Measurements from ENCODE around the gene HOXB6. TPM values are rescaled to one million over a fixed set of nuclear protein-coding genes. Genes with fewer than 3 reads are reported as not detected.

HOXB6 gene
- total and polyA plus RNA-seq, 2 experiments from 2014 or later, result 0.12 TPM; not detected in 1

GRCh38 chr17:48553190-48553547 is 51.6 kb downstream of the HOXB6 start:
- Histone ChIP-seq H3K27me3 (peaks cover 63% of the 10 kb centered on the region), H3K27ac (peak overlapping the region; percentile 91)
- TF ChIP-seq, protein P1, sequence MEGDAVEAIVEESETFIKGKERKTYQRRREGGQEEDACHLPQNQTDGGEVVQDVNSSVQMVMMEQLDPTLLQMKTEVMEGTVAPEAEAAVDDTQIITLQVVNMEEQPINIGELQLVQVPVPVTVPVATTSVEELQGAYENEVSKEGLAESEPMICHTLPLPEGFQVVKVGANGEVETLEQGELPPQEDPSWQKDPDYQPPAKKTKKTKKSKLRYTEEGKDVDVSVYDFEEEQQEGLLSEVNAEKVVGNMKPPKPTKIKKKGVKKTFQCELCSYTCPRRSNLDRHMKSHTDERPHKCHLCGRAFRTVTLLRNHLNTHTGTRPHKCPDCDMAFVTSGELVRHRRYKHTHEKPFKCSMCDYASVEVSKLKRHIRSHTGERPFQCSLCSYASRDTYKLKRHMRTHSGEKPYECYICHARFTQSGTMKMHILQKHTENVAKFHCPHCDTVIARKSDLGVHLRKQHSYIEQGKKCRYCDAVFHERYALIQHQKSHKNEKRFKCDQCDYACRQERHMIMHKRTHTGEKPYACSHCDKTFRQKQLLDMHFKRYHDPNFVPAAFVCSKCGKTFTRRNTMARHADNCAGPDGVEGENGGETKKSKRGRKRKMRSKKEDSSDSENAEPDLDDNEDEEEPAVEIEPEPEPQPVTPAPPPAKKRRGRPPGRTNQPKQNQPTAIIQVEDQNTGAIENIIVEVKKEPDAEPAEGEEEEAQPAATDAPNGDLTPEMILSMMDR (IDR thresholded peaks at IDR 0.05; ENCODE audit: low read depth, low read length), result no peak

DNA sequence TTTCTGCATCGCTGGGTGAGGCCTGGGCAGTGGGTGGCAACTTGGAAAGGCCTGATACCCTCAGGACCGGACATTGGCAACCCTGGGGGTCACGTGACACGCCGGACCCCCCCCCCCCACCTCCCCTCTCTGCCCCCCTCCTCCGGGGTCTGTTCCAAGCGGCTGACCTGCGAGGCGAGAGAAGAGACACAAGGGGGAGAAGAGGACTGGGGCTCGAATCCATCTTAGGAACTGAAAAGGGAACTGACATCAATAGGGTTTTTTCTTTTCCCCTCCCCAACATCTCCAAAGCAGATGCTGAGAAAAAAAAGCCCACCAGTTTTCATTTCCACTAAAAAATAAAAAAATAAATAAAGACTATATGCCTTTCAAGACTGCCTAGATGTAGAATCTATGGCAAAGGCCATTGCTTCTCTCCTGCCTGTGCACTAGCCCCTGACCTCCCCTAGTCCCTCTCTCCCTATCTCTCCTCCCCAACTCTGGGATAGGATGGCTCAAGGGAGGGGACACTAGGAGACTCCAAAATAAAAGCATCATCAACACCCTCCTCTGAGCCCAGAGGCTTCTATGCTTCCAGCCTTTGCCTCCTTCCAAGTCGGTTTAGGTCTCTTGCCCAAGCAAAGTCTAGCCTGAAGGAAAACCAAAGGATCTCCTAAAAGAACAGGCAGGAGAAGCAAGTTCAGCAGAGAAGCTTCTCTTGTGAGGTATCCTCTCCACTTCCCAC is 52.2 kb downstream of the HOXB6 start:
- peaks cover 77% of the 10 kb centered on the region for H3K4me1 ChIP-seq (ENCODE audit: low read depth)

More at GRCh38 chr17:48553190-48553547, 51.6 kb downstream of the HOXB6 start:
- peaks cover 75% of the 10 kb centered on the region for H3K4me1 ChIP-seq (ENCODE audit: low read depth)
- H3K36me3 ChIP-seq, result no peaks in the 10 kb centered on the region
- H3K9me3 ChIP-seq (ENCODE audit: low read depth), result no peaks in the 10 kb centered on the region
- no peak for DNase-seq (ENCODE audit: low read depth in 1 of 2, low spot score in 1 of 2)
- peak overlapping the region; percentile 51 for H3K4me3 ChIP-seq

GRCh38 chr17:48551596-48552465 is 53.0 kb downstream of the HOXB6 start:
- Histone ChIP-seq H3K36me3 (no peaks in the 10 kb centered on the region), H3K27ac (peak overlapping the region; percentile 65), H3K9me3 (ENCODE audit: low read depth) (no peaks in the 10 kb centered on the region), H3K4me1 (ENCODE audit: low read depth) (peaks cover 74% of the 10 kb centered on the region), H3K27me3 (peaks cover 49% of the 10 kb centered on the region), H3K4me3 (peak overlapping the region; percentile 51)
- no peak for DNase-seq (ENCODE audit: low read depth in 1 of 2, low spot score in 1 of 2)
- TF ChIP-seq, protein P1 (IDR thresholded peaks at IDR 0.05; ENCODE audit: low read depth, low read length), result no peak

More for the DNA sequence above, 52.2 kb downstream of the HOXB6 start:
- TF ChIP-seq, protein P1 (IDR thresholded peaks at IDR 0.05; ENCODE audit: low read depth, low read length), result no peak
- no peaks in the 10 kb centered on the region for H3K9me3 ChIP-seq (ENCODE audit: low read depth)
- peaks cover 57% of the 10 kb centered on the region for H3K27me3 ChIP-seq
- peak overlapping the region; percentile 91 for H3K27ac ChIP-seq
- H3K4me3 ChIP-seq, result peak overlapping the region; percentile 51
- H3K36me3 ChIP-seq, result no peaks in the 10 kb centered on the region
- DNase-seq (ENCODE audit: low read depth in 1 of 2, low spot score in 1 of 2), result no peak

GRCh38 chr17:48551214-48551555 is 53.6 kb downstream of the HOXB6 start:
- DNase-seq (ENCODE audit: low read depth in 1 of 2, low spot score in 1 of 2), result no peak
- peaks cover 46% of the 10 kb centered on the region for H3K27me3 ChIP-seq
- TF ChIP-seq, protein P1 (IDR thresholded peaks at IDR 0.05; ENCODE audit: low read depth, low read length), result no peak
- H3K4me3 ChIP-seq, result peak overlapping the region; percentile 11
- no peaks in the 10 kb centered on the region for H3K36me3 ChIP-seq
- H3K4me1 ChIP-seq (ENCODE audit: low read depth), result peaks cover 69% of the 10 kb centered on the region
- H3K27ac ChIP-seq, result peak overlapping the region; percentile 65
- no peaks in the 10 kb centered on the region for H3K9me3 ChIP-seq (ENCODE audit: low read depth)

- Histone ChIP-seq H3K4me1 (ENCODE audit: low read depth) (peaks cover 70% of the 10 kb centered on the region), H3K27ac (peak overlapping the region; percentile 24), H3K4me3 (peak overlapping the region; percentile 11), H3K27me3 (peaks cover 46% of the 10 kb centered on the region), H3K36me3 (no peaks in the 10 kb centered on the region), H3K9me3 (ENCODE audit: low read depth) (no peaks in the 10 kb centered on the region)
- TF ChIP-seq, protein P1 (IDR thresholded peaks at IDR 0.05; ENCODE audit: low read depth, low read length), result peak; percentile 24
- DNase-seq (ENCODE audit: low read depth in 1 of 2, low spot score in 1 of 2), result no peak
Measured at GRCh38 chr17:48550502-48551213, 54.1 kb downstream of the HOXB6 start.

Measured in cardiac muscle cell (in vitro differentiated cells and primary cell).